SK-N-SH treated with all-trans-retinoic acid at 6 μM for 48 hours (cell line): Measurements from ENCODE around the gene TOP2A.

ENCODE experiments used
- ARNTL ChIP-seq: fragments of 450-650 bp; formaldehyde crosslinking; IDR thresholded peaks from 2 replicates; pipeline ENCODE4 v1.5.0; 2020; ENCODE audit warnings: low read depth, mild to moderate bottlenecking, moderate library complexity, borderline replicate concordance
- BACH2 ChIP-seq: fragments of 250-450 bp; sonication (Bioruptor Pico); IDR thresholded peaks from 2 replicates; pipeline ENCODE4 v1.9.0; 2021; ENCODE audit warnings: mild to moderate bottlenecking, borderline replicate concordance
- GLIS3 ChIP-seq: fragments of 250-450 bp; sonication (Bioruptor Pico); IDR thresholded peaks from 2 replicates; pipeline ENCODE4 v1.5.0; 2020; ENCODE audit warnings: mild to moderate bottlenecking, moderate library complexity
- ISL1 ChIP-seq: fragments of 250-450 bp; sonication (Bioruptor Pico); IDR thresholded peaks from 2 replicates; pipeline ENCODE4 v2.1.2; 2022; ENCODE audit warnings: mild to moderate bottlenecking, moderate library complexity
- OSR1 ChIP-seq: fragments of 250-450 bp; sonication (Bioruptor Pico); IDR thresholded peaks from 2 replicates; pipeline ENCODE4 v1.8.0; 2022; ENCODE audit warnings: moderate library complexity, mild to moderate bottlenecking, inconsistent platforms
- PATZ1 ChIP-seq: fragments of 250-450 bp; sonication (Bioruptor Pico); IDR thresholded peaks from 2 replicates; pipeline ENCODE4 v1.8.0; 2020; ENCODE audit warnings: mild to moderate bottlenecking, moderate library complexity, borderline replicate concordance
- PPARA ChIP-seq: fragments of 250-450 bp; sonication (Bioruptor Pico); IDR thresholded peaks from 2 replicates; pipeline ENCODE4 v1.5.0; 2020; ENCODE audit warnings: mild to moderate bottlenecking, borderline replicate concordance
- RARB ChIP-seq: fragments of 250-450 bp; sonication (Bioruptor Pico); IDR thresholded peaks from 2 replicates; pipeline ENCODE4 v1.8.0; 2021; ENCODE audit warnings: mild to moderate bottlenecking, moderate library complexity
- SNAI2 ChIP-seq: fragments of 250-450 bp; sonication (Bioruptor Pico); IDR thresholded peaks from 2 replicates; pipeline ENCODE4 v1.5.0; 2020; ENCODE audit warnings: mild to moderate bottlenecking, moderate library complexity
- TOX ChIP-seq: fragments of 250-450 bp; sonication (Bioruptor Pico); IDR thresholded peaks from 2 replicates; pipeline ENCODE4 v1.8.0; 2021; ENCODE audit warnings: mild to moderate bottlenecking, moderate library complexity, borderline replicate concordance
- TSHZ2 ChIP-seq: fragments of 250-450 bp; sonication (Bioruptor Pico); IDR thresholded peaks from 2 replicates; pipeline ENCODE4 v1.5.0; 2020; ENCODE audit warnings: mild to moderate bottlenecking, moderate library complexity
- ZFP3 ChIP-seq: fragments of 250-450 bp; sonication (Bioruptor Pico); IDR thresholded peaks from 2 replicates; pipeline ENCODE4 v1.5.0; 2020; ENCODE audit warnings: mild to moderate bottlenecking, moderate library complexity
- ZNF565 ChIP-seq: fragments of 450-650 bp; formaldehyde crosslinking; conservative IDR thresholded peaks from 2 replicates; pipeline ENCODE4 v1.5.0; 2020; ENCODE audit warnings: low read depth, mild to moderate bottlenecking, moderate library complexity
- TF ChIP-seq, protein P1 (sequence below): fragments of 250-450 bp; sonication (Bioruptor Pico); IDR thresholded peaks from 2 replicates; pipeline ENCODE4 v1.5.1; 2020; ENCODE audit warnings: low read depth, mild to moderate bottlenecking, moderate library complexity

DNA sequence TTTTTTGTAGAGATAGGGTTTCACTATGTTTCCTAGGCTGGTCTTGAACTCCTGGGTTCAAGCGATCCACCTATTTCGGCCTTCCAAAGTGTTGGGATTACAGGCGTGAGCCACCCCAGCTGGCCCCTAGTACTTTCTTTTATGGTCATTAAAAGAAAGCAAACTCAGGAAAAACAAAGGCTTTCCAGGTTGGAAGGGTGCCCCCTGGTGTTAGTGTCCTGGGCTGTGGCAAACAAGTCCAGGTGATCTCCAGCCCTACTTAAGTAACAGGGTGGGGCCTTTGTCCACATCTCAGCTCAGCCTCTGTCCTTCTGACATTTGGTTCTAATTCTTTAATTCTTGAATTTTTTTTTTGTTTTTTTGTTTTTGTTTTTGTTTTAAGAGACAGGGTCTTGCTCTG, 32.5 kb upstream of the TOP2A start:
- no peak for TF ChIP-seq PATZ1
- TF ChIP-seq ZNF565 (CRISPR knock-in tag) = no peak
- no peak for TF ChIP-seq RARB (CRISPR knock-in tag)
- TF ChIP-seq OSR1 (CRISPR knock-in tag) = no peak
- TF ChIP-seq ISL1 (CRISPR knock-in tag) = no peak
- TF ChIP-seq ZFP3 (CRISPR knock-in tag) = no peak
- TF ChIP-seq TOX (CRISPR knock-in tag) = no peak
- TF ChIP-seq, protein P1, sequence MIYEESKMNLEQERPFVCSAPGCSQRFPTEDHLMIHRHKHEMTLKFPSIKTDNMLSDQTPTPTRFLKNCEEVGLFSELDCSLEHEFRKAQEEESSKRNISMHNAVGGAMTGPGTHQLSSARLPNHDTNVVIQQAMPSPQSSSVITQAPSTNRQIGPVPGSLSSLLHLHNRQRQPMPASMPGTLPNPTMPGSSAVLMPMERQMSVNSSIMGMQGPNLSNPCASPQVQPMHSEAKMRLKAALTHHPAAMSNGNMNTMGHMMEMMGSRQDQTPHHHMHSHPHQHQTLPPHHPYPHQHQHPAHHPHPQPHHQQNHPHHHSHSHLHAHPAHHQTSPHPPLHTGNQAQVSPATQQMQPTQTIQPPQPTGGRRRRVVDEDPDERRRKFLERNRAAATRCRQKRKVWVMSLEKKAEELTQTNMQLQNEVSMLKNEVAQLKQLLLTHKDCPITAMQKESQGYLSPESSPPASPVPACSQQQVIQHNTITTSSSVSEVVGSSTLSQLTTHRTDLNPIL = no peak
- no peak for TF ChIP-seq PPARA
- no peak for TF ChIP-seq ARNTL
- TF ChIP-seq SNAI2 (CRISPR knock-in tag) = no peak
- no peak for TF ChIP-seq TSHZ2 (CRISPR knock-in tag)
- no peak for TF ChIP-seq GLIS3 (CRISPR knock-in tag)
- no peak for TF ChIP-seq BACH2 (CRISPR knock-in tag)
